Epidermal melanocyte (primary cell): ENCODE data around the gene RBM8A.

Source experiments
- DNase-seq: peaks from one replicate; pipeline ENCODE4 v3.0.0; 2011; ENCODE audit warnings: low spot score; ENCODE audit not compliant: insufficient read length

Gene RBM8A

DNA sequence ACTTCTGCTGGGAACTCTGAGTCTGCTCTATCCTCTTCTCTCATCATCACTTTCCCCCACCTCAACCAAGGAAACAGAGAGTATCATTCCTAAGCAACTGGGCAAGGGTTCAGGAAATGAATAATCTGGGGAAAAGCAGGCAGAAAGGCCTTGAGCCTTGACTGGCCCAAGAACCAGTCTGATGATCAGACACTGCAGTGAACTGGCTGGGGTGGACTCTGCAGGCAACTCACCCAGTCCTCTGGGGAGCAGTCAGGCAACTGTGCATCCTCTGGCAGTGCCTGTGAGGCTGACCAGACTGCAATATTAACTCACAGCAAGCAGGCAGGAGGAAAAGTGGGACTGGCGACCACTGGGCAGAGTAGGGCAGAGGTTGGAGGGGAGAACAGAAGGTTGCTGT is 42.6 kb downstream of the RBM8A start:
- DNase-seq: no peak

DNA sequence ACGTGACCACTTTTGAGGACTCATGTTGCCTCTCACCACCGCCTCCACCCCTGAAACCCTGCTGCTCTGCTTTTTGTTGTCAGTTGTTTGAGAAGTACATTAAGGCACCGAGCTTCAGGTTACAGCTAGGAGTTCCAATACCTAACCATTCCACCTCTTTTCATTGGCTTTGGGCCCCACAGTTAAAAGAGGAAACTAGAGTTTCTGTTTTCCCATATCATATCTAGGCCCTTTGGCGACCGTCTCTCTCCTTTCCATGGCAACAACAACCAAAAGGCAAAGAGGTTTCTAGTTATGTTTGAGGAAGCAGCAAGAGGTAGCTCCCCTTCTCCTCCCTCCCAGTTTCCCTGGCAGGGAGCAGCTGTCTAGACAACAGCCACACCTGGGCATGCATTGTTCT is 47.5 kb downstream of the RBM8A start:
- no peak for DNase-seq

DNA sequence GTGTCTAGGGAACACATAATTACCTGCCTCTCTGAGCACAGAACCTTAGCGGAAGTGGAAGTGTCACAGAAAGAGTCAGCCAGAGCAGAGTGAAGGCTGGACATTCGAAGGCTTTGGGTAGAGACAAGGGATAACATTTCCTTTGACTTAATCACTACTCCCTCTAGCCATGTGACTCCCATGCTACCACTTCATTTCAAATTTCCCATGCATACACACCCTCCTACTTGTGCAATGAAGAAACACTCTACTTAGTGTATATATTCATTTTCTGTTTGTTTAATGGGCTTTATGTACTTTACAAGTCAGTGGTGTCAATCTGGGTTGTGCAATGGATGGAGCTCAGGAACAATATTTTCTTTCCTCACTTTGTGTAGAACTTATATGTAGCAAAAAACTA is 48.6 kb downstream of the RBM8A start:
- no peak for DNase-seq

DNA sequence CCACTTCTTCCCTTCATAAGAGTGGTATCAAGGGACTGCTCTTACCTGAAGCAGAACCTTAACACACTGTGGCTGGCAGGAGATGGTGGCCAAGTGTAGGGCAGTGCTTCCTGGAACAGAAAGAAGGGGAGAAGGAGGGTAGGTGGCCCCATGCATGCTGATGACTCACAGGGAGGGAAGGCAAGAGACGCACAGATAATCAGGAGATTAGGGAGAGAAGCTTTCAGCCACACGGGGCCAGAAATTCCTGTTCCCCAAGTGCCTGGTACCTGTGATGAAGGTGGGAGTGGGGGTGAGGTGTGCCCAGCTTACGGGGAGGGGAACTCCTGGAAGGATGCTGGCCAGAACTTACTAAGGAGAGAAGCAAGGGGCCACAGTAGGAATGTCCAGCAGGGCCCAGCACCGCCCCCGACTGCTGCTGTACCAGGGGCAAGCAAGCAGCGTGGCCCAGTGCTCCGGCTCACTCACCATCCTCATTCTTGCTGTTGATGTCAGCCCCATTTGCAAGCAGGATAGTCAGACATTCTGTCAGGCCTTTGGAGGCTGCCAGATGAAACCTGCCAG is 49.3 kb downstream of the RBM8A start:
- no peak for DNase-seq

DNA sequence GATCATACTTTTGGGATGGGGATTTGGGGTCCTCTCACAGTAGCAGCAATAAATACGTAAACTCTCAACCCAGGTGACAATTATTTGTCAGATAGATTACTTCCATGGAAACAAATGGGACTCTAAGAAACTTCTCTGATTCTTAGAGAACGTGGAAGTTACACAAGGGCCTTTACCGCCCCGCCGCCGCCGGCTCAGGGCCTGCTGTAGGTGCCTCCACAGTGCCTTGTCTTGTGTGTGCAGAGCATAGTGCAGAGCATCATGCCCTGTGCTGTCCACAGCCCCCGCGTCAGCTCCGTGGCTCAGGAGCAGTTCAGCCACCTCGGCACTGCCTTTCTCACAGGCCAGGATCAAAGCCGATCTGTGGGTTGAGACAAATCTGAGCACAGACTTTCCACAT is 52.6 kb downstream of the RBM8A start:
- no peak for DNase-seq

DNA sequence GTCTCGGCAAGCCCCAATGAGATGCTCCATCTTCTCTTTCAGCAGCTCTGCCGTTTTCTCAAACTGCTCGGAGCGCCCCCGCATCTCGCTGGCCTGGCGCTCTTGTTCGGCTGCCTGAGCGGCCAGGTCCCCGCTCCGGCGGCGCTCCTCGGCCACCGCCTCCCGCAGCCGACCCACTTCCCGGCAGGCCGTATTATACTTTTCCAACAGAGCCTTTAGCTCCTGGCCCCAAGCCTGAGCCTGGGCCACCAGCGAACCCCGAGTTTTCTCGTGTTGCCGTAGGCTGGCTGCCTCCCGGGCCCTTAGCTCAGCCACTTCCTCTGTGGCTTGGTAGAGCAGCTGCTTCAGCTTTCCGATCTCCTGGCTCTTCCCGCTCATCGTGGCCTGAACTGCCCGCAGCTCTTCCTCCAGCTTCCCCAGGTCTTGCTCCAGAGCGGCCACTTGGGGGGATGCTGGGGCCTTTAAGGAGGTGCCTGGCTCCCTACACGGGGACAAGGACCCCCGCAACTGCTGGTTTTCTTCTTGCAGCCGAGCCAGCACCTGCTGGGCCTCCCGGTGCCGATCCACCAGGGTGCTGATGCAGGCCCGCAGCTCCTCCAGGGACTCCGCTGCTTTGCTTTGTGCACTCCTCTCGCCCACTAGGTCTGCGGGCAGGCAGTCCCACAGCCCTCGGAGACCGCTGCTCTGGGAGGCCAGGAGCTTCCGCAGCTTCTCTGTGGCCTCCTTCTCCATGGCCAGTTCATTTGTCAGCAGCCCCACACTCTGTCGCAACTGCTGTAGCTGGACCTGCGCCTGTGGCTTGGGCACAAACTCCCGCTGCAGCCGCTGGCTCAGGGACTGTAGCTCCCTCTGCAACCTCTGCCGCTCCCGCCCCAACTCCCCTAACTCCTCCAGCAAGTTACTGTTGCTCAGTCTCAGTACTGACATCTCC is 55.0 kb downstream of the RBM8A start:
- DNase-seq: no peak
